ENCODE data around the gene HSPB2. TPM values are rescaled to one million over a fixed set of nuclear protein-coding genes. Genes with fewer than 3 reads are reported as not detected.

The HSPB2 gene
- total RNA-seq, 3 donors from 2014 or later, result 1.4 to 4.8 TPM; not detected in 1

GRCh38 chr11:111910676-111911562 lies 1.6 kb upstream of the HSPB2 start:
- Histone ChIP-seq H3K36me3 (ENCODE audit: low read depth) (no peaks in the 10 kb centered on the region), H3K4me1 (ENCODE audit: low read depth) (no peaks in the 10 kb centered on the region), H3K4me3 (no peak overlapping the region), H3K9me3 (no peaks in the 10 kb centered on the region)
- intact Hi-C loops (cut with DNase I, micrococcal nuclease), result no loop called here
- ATAC-seq, result no peak
- no peak for TF ChIP-seq CTCF (IDR thresholded peaks at IDR 0.05)
- DNase-seq, result no peak

DNA sequence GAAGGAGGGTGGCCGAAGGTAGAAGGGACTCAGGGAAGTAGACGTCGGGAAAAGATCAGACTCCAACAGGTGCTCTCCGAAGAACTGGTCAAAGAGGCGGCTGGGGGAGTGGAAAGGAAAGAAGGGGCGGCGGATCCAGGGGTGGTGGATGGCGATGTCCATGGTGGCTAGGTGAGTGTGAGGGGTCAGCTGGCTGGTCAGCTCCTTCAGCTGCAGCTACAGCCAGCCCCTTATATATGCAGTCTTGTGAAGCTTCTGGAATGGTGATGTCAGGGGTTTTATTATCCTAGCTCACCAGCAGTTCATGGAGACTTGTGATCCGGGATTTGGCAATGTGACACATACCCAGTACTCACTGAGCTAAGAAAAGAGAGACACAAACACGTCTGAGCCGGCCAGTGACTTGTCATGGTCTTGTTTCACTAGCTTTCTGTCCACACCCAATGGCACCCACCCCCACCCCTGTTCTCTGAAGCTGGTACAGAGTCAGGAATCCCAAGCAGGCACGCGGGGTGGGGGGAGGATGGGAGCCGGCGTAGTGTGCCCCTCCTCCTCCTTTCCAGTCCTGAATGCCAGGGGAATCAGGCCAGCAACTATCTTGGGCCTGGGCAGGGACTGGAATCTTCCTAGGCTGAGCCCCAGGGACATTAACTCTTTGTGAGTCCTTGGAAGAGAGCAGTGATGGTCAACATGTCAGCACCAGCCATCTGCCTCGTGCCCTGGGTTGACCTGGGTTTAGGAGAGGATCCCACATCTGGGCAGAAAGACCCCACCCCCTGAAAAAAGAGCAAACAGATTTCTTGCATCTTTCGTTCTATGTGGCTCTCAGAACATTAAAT lies 752 bp upstream of the HSPB2 start, which contains the start of gene CRYAB:
Gene CRYAB (minus strand): TSS at position 208 of the 839 bp plus-strand sequence. CDS start 46 bp downstream, at position 162.
- no peaks in the 10 kb centered on the region for H3K4me1 ChIP-seq (ENCODE audit: low read depth)
- no peak for TF ChIP-seq CTCF (IDR thresholded peaks at IDR 0.05)
- DNase-seq, result peak; percentile 34 to 76 (median 58)

DNA sequence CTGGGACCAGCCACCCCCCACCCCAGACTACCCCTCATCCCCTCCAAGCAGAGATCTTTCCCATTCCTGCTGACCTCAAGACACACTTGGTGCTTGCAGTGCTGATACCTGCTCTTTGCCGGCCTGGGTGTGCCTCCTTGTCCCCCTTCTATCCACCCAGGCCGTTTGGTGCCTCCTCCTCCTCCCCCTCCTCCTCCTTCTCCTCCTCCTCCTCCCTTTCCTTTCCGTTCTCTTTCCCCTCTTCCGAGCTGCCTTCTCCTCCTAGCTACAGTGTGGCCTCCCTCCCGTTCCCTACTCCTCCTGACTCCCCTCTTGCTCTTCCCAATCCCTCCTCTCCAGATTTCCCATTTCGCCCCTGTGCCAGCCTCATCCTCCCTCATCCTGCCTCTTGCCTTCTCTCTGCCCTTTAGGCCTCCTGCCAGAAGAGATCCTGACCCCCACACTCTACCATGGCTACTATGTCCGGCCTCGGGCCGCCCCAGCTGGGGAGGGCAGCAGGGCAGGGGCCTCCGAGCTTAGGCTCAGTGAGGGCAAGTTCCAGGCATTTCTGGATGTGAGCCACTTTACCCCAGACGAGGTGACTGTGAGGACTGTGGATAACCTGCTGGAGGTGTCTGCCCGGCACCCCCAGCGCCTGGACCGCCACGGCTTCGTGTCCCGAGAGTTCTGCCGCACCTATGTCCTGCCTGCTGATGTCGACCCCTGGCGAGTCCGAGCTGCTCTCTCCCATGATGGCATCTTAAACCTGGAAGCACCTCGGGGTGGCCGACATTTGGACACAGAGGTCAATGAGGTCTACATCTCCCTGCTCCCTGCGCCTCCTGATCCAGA lies 712 bp downstream of the HSPB2 start:
- DNase-seq, result peak in 1 of 3 donors; percentile 43
- no peak for TF ChIP-seq CTCF (IDR thresholded peaks at IDR 0.05)

More for the DNA sequence above, 752 bp upstream of the HSPB2 start, which contains the start of gene CRYAB:
- H3K4me3 ChIP-seq, result no peak within 1 kb of the TSS
- no peaks in the 10 kb centered on the region for H3K9me3 ChIP-seq
- ATAC-seq, result peak; percentile 54
- intact Hi-C loops (cut with DNase I, micrococcal nuclease), result no loop called here
- no peaks in the 10 kb centered on the region for H3K36me3 ChIP-seq (ENCODE audit: low read depth)

GRCh38 chr11:111913997-111914396 lies 1.5 kb downstream of the HSPB2 start:
- intact Hi-C loops (cut with DNase I, micrococcal nuclease), result no loop called here
- peaks cover 5% of the 10 kb centered on the region for H3K4me1 ChIP-seq (ENCODE audit: low read depth)
- ATAC-seq, result no peak
- no peaks in the 10 kb centered on the region for H3K9me3 ChIP-seq
- DNase-seq, result peak in 2 of 3 donors; percentile 24 to 40
- no peaks in the 10 kb centered on the region for H3K36me3 ChIP-seq (ENCODE audit: low read depth)
- H3K4me3 ChIP-seq, result no peak overlapping the region
- no peak for TF ChIP-seq CTCF (IDR thresholded peaks at IDR 0.05)

More for the DNA sequence above, 712 bp downstream of the HSPB2 start:
- no peak overlapping the region for H3K4me3 ChIP-seq
- no peaks in the 10 kb centered on the region for H3K9me3 ChIP-seq
- intact Hi-C loops (cut with DNase I, micrococcal nuclease), result no loop called here
- peak; percentile 8 for ATAC-seq
- peaks cover 3% of the 10 kb centered on the region for H3K4me1 ChIP-seq (ENCODE audit: low read depth)
- H3K36me3 ChIP-seq (ENCODE audit: low read depth), result no peaks in the 10 kb centered on the region

- Histone ChIP-seq H3K4me3 (no peak overlapping the region), H3K36me3 (ENCODE audit: low read depth) (no peaks in the 10 kb centered on the region), H3K4me1 (ENCODE audit: low read depth) (peaks cover 6% of the 10 kb centered on the region), H3K9me3 (no peaks in the 10 kb centered on the region)
- ATAC-seq (no peak), DNase-seq (no peak)
- intact Hi-C loops (cut with DNase I, micrococcal nuclease), result no loop called here
- TF ChIP-seq CTCF (IDR thresholded peaks at IDR 0.05), result no peak
Observed at GRCh38 chr11:111916768-111917167, 4.2 kb downstream of the HSPB2 start.
